HUES6 (cell line): Measurements from ENCODE around the gene PRKCD.

ENCODE experiments used
- H3K27ac ChIP-seq: 2 replicates; pipeline ENCODE4 v1.7.0; 2013; ENCODE audit warnings: low read depth, mild to moderate bottlenecking, low read length, inconsistent platforms
- H3K27me3 ChIP-seq: 2 replicates; pipeline ENCODE4 v1.6.1; 2013; ENCODE audit warnings: low read length; ENCODE audit not compliant: control insufficient read depth, insufficient read depth
- H3K36me3 ChIP-seq: 2 replicates; pipeline ENCODE4 v1.6.1; 2013; ENCODE audit warnings: low read length; ENCODE audit not compliant: control insufficient read depth, insufficient read depth
- H3K4me1 ChIP-seq: 2 replicates; pipeline ENCODE4 v1.6.1; 2013; ENCODE audit warnings: low read length; ENCODE audit not compliant: control insufficient read depth, insufficient read depth
- H3K4me3 ChIP-seq: 2 replicates; pipeline ENCODE4 v1.5.1; 2013; ENCODE audit warnings: low read depth, low read length
- H3K9ac ChIP-seq: one replicate; pipeline ENCODE4 v1.6.1; 2013; ENCODE audit warnings: mild to moderate bottlenecking, low read length
- H3K9me3 ChIP-seq: 2 replicates; pipeline ENCODE4 v1.6.1; 2013; ENCODE audit warnings: low read depth, low read length; ENCODE audit not compliant: control insufficient read depth, insufficient read depth

PRKCD gene

GRCh38 chr3:53174346-53175250 lies 13.6 kb downstream of the PRKCD start:
- no peaks in the 10 kb centered on the region for H3K27me3 ChIP-seq
- H3K4me1 ChIP-seq: peaks cover 30% of the 10 kb centered on the region
- H3K36me3 ChIP-seq: peaks cover 11% of the 10 kb centered on the region
- no peak overlapping the region for H3K9ac ChIP-seq
- H3K27ac ChIP-seq: no peak overlapping the region
- no peak overlapping the region for H3K4me3 ChIP-seq
- H3K9me3 ChIP-seq: no peaks in the 10 kb centered on the region

DNA sequence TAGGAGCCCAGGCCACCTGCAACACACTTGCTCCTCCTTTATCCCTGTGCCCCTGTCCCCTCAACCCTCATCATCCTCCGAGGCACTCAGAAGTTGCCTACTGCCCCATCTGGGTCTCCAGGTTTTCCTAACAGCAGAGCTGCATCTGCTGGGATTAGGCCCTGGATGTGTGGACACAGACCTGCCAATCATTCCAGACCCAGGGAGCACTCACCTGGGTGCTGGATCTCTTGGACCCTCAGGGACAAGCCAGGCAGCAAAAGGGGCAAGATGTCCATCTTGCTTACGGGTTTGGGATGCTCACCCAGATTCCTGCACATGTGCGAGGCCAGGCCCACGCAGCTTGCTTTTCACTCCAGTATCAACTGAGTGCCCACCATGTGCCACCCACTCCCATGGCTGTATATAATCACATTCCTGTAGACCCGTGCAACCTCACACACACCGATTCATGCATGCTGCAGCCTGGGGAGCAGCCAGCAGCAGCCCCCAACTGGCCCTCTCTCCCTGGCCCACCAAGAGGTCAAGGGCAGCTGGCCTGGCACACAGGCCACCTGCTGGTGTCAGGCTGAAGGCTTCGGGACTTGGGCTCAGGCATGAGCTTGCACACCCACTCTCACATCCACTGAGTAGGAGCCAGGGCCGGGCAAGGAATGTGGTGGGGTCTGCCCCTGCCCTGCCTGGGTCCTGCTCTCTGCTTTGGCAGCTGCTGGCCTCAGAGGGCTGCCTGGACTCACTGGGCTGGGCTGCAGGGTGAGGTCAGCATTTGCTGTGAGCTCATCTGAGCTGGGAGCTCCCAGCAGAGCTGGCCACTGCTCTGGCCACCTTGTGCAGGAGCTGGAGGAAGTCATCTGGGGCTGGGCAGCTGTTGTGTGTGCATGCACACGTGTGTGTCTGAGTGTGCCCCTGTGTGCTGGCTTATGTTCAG lies 14.9 kb downstream of the PRKCD start:
- Histone ChIP-seq H3K27me3 (no peaks in the 10 kb centered on the region), H3K9me3 (no peaks in the 10 kb centered on the region), H3K4me3 (no peak overlapping the region), H3K27ac (no peak overlapping the region), H3K9ac (no peak overlapping the region), H3K4me1 (peaks cover 20% of the 10 kb centered on the region), H3K36me3 (peaks cover 22% of the 10 kb centered on the region)

DNA sequence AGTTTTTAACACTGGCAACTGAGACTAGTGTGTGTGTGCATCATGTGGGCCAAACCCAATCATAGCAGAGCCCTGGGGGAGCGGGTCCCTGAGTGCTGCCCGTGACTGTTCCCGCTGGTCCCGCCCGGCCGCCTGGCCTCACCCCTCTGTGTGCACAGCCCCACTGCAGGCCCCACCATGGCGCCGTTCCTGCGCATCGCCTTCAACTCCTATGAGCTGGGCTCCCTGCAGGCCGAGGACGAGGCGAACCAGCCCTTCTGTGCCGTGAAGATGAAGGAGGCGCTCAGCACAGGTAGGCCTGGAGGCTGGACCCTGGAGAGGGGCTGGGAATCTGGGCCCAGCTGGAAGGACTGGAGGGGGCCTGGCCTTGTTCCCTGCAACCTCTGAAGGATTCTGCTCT lies 17.2 kb downstream of the PRKCD start:
- Histone ChIP-seq H3K4me3 (no peak overlapping the region), H3K27ac (no peak overlapping the region), H3K27me3 (no peaks in the 10 kb centered on the region), H3K4me1 (no peaks in the 10 kb centered on the region), H3K9ac (no peak overlapping the region), H3K36me3 (peaks cover 34% of the 10 kb centered on the region), H3K9me3 (no peaks in the 10 kb centered on the region)

DNA sequence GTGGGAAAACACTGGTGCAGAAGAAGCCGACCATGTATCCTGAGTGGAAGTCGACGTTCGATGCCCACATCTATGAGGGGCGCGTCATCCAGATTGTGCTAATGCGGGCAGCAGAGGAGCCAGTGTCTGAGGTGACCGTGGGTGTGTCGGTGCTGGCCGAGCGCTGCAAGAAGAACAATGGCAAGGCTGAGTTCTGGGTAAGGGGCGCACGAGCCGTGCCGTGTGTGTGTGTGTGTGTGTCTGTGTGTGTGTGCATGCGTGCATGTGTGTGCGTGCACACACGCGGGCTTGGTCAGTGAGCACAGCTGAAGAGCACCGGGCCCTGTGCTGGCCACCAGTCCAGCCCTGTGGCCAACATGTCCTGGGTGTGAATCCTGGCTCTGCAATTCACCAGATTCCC lies 18.6 kb downstream of the PRKCD start:
- Histone ChIP-seq H3K27ac (no peak overlapping the region), H3K4me3 (no peak overlapping the region), H3K9ac (no peak overlapping the region), H3K27me3 (no peaks in the 10 kb centered on the region), H3K4me1 (no peaks in the 10 kb centered on the region), H3K36me3 (peaks cover 40% of the 10 kb centered on the region), H3K9me3 (no peaks in the 10 kb centered on the region)

DNA sequence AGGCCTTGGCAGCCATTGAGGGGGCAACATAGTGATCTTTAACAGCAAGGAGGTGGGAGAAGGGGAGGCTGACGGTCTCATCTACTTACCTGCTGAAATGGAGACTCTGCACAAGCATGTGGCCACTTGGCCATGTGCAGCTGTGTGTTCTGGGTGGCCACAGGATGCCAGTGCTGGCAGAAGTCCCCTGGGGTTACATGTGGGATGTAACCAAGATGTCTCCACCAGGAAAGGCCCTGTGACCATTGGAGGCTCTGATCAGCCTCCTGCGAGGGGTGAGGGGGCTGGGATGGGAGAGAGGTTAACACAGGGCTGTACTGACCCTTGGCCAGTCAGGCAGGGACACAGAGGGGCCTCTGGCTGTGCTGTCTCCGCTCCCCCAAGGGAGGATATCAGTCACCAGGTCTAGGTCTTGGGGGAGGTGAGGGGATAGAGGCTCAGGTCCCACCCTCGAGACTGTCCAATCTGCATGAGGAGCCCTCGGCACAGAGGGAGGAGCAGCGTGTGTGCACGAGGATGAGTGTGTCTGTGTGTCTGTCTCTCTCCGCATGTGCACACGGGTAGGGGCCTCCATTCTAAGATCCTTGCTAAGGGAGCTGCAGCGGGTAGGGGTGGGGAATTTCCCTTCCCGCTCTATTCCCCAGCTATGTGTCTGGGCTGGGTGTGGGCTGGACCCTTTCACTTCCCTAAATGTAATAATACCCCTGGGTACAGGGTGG lies 19.5 kb downstream of the PRKCD start:
- Histone ChIP-seq H3K9ac (no peak overlapping the region), H3K4me3 (no peak overlapping the region), H3K27ac (no peak overlapping the region), H3K27me3 (no peaks in the 10 kb centered on the region), H3K36me3 (peaks cover 43% of the 10 kb centered on the region), H3K4me1 (no peaks in the 10 kb centered on the region), H3K9me3 (no peaks in the 10 kb centered on the region)

DNA sequence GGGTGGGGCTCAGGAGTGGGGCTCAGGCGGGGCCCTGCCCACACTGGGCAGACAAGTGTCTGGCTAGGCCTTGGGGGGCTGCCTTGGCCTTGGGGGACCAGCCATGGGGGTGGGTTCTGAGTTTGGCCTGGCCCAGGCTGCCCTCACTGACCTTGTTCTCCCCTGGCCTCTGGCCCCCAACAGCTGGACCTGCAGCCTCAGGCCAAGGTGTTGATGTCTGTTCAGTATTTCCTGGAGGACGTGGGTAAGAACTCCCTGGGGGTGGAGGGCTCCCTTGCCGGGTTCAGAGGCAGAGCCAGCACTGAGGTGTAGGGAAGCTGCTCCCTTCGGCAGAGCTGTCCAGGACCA lies 20.0 kb downstream of the PRKCD start:
- no peaks in the 10 kb centered on the region for H3K4me1 ChIP-seq
- no peak overlapping the region for H3K9ac ChIP-seq

DNA sequence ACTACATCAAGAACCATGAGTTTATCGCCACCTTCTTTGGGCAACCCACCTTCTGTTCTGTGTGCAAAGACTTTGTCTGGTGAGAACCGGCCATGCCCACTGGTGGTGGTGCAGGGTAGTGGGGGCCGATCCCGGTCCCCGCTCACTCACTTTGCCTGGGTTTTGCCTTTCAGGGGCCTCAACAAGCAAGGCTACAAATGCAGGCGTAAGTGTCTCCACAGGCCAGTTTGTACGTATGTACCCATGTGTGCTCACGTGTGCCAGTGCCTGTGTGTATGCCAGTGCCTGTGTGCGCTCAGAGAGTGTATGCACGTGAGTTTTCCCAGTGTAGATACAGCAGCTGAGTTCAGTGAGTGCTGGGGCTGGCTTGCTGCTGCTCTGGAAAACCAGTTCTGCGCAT lies 20.5 kb downstream of the PRKCD start:
- H3K9me3 ChIP-seq: no peaks in the 10 kb centered on the region
- H3K4me3 ChIP-seq: no peak overlapping the region
- no peak overlapping the region for H3K9ac ChIP-seq
- H3K27me3 ChIP-seq: no peaks in the 10 kb centered on the region
- no peak overlapping the region for H3K27ac ChIP-seq
- peaks cover 52% of the 10 kb centered on the region for H3K36me3 ChIP-seq
- no peaks in the 10 kb centered on the region for H3K4me1 ChIP-seq

More for the DNA sequence above, 20.0 kb downstream of the PRKCD start:
- no peaks in the 10 kb centered on the region for H3K9me3 ChIP-seq
- peaks cover 46% of the 10 kb centered on the region for H3K36me3 ChIP-seq
- no peak overlapping the region for H3K4me3 ChIP-seq
- H3K27ac ChIP-seq: no peak overlapping the region
- H3K27me3 ChIP-seq: no peaks in the 10 kb centered on the region

DNA sequence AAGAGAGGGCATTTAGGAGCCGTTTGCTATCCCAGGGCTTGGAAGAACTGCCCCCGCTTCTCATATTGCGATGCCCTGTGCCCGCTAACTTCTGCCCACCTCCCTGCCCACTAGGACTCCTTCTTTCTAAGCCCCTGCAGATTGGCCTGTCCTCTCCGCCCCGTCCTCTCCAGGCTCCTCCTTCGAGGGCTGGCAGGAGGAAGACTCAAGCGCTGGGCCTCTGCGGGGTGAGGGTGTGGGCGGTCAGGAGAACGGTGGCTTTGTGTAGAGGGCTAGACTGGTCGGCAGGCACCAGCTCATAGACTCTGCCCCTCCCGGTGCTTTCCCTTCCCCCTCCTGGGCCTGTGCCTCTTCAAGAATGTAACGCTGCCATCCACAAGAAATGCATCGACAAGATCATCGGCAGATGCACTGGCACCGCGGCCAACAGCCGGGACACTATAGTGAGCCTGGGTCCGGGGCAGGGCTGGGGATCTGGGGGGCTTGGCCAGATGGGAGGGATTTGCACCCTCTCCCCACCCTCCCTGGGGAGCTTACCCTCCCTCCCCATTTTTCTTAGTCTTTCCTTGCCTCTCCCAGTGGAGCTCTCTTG lies 21.9 kb downstream of the PRKCD start:
- Histone ChIP-seq H3K27ac (no peak overlapping the region), H3K9me3 (no peaks in the 10 kb centered on the region), H3K27me3 (no peaks in the 10 kb centered on the region), H3K36me3 (peaks cover 63% of the 10 kb centered on the region), H3K4me3 (no peak overlapping the region), H3K4me1 (no peaks in the 10 kb centered on the region), H3K9ac (no peak overlapping the region)

DNA sequence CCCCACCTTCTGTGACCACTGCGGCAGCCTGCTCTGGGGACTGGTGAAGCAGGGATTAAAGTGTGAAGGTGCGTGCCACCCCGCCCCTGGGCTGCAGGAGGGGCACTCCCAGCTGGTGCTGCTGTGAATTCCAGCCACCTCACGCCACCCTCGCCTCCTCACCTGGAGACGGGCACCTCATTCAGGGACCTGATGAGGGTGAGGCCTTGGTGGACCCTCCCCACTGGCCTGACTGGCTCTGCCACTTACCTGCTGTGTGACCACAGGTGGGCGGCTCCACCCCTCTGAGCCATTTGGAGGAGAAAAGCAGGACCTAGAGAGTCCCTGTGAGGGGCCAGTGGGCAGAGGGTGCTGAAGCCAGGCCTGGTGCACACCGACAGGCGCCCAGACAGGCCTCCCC lies 22.5 kb downstream of the PRKCD start:
- Histone ChIP-seq H3K4me1 (no peaks in the 10 kb centered on the region), H3K27ac (no peak overlapping the region), H3K27me3 (no peaks in the 10 kb centered on the region), H3K4me3 (no peak overlapping the region), H3K9ac (no peak overlapping the region), H3K36me3 (peaks cover 63% of the 10 kb centered on the region), H3K9me3 (no peaks in the 10 kb centered on the region)

GRCh38 chr3:53184701-53185100 lies 23.7 kb downstream of the PRKCD start:
- Histone ChIP-seq H3K9me3 (no peaks in the 10 kb centered on the region), H3K4me3 (no peak overlapping the region), H3K4me1 (no peaks in the 10 kb centered on the region), H3K9ac (no peak overlapping the region), H3K36me3 (peaks cover 66% of the 10 kb centered on the region), H3K27me3 (no peaks in the 10 kb centered on the region), H3K27ac (no peak overlapping the region)
